GM12874 (cell line): Measurements from ENCODE around the gene BTBD2.

Experiments
- TF ChIP-seq, protein P1 (sequence below): IDR thresholded peaks from 2 replicates; pipeline ENCODE4 v1.5.1; 2011; ENCODE audit warnings: low read depth, mild to moderate bottlenecking, control low read depth, low read length, moderate library complexity; ENCODE audit not compliant: insufficient read depth

Gene BTBD2

DNA sequence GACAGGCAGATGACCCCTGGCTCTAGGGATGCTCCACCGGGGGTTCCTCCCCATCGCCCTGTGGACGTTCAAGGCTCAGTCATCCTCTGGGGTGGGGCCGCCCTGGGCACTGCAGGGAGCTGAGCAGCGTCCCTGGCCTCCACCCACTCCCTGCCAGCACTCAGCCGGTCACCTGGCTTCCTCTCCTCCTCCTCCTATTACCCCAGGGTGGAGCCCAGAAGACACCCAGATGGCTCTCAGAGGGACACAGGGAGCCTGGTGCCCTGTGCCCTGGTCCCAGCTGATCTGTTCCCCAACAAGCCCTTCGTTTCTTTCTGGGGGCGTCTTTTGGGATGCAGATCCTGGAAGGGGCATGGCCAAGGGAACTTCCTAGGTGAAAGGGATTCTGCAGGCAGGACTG is 39.2 kb upstream of the BTBD2 start:
- TF ChIP-seq, protein P1, sequence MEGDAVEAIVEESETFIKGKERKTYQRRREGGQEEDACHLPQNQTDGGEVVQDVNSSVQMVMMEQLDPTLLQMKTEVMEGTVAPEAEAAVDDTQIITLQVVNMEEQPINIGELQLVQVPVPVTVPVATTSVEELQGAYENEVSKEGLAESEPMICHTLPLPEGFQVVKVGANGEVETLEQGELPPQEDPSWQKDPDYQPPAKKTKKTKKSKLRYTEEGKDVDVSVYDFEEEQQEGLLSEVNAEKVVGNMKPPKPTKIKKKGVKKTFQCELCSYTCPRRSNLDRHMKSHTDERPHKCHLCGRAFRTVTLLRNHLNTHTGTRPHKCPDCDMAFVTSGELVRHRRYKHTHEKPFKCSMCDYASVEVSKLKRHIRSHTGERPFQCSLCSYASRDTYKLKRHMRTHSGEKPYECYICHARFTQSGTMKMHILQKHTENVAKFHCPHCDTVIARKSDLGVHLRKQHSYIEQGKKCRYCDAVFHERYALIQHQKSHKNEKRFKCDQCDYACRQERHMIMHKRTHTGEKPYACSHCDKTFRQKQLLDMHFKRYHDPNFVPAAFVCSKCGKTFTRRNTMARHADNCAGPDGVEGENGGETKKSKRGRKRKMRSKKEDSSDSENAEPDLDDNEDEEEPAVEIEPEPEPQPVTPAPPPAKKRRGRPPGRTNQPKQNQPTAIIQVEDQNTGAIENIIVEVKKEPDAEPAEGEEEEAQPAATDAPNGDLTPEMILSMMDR, result no peak

DNA sequence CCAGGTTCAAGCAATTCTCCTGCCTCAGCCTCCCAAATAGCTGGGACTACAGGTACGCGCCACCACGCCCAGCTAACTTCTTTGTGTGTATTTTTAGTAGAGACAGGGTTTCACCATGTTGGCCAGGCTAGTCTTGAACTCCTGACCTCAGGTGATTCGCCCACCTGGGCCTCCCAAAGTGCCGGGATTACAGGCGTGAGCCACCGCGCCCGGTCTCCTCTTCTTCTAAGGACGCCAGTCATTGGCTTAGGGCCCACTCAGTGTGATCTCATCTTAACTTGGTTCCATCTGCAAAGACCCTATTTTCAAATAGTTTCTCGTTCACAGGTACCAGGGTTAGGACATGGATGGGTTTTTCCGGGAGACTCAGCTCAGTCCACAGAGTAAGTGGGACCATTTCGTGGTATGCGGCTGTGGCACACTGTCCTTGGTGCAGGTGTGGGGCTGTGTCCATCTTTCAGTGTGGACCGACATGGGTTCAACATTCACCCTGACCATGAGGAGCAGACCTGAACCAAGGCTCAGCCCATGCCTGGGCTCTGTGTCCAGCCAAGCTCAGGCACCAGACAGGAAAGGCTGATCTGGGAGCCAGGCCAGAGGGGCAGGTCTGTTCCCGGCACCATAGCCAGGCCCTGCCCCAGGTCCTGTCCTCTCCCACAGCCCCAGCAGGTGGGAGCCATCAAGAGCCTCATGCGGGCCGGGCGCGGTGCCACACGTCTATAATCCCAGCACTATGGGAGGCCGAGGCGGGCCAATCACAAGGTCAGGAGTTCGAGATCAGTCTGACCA is 38.3 kb upstream of the BTBD2 start:
- TF ChIP-seq, protein P1, result no peak

DNA sequence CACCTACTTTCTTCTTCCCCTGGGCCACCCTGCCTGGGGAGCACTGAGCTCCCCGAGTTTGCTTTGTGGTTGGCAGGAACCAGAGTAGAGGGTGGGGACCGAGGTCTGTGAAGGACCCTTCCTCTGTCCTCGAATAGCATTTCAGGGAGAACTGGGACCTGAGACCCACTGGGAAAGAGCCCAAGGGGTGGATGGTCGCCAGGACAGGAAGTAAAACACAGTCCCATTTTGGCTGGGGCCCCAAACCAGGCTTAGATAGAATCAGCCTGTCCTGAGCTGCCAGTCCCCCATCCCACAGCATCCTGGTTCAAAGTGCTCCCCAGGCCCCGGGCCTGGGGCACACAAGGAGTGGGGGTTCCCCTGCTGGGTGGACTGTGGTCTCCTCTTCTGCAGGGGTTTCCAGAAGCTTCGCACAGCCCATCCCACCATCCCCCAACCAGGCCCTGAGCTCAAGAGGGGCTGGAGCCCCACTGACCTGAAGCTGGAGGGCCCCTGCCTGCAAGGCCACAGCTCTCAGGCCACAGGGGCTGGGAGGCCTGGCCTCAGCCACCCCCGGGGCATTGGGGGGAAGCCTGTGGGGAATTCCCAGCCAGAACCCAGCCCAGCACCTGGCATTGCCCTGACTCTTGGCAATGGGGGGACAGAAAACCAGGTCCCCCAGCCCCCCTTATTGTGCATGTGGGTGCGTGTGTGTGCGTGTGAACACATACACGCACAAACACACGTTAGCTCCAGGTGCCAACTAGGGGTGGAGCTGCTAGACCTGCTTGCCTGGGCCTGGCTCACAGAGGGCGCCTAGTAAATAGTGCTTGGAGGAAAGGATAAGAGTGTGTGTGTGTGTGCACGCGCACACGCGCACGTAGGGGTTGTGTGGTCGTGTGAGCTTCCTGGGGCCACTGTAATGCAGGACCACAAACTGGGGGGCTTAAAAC is 36.5 kb upstream of the BTBD2 start:
- TF ChIP-seq, protein P1, result no peak

DNA sequence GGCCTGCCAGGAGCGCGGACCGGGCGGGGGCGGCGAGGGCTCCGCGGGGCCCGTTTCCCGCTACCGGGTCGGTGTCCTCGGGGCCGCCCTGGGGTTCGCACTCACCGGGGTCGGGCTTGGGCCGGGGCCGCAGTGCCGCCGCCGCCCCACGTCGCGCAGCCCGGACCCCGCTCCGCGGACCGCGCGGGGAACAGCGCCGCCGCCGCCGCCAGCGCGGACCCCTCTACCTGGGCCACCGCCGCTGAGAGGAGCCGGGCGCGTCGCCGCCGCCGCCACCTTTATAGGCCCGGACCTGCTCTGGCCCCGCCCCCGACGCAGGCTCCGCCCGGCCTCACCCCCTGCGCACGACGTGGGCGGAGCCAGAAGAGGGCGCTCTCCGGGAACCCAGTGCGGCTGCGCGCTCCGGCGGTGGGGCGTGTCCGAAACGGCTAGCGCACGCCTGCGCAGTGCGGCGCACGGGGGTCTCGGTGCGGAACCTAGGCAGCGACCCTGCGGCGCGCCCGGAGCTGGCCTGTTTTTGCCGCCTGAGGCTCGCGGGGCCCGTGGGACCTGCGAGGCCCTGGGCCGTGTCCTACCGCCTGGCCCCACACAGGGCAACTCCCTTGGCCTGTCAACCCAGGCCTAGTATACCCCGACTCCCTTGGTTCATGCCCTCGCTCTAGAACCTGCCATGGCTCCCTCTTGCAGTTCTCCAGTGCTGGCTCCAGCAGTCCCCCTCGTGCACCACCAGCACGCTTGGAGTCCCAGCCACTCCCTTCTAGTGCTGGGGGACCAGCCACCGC is 35.7 kb upstream of the BTBD2 start, which contains the start of gene MKNK2:
TSS of gene MKNK2 (minus strand) at position 254 of the 782 bp plus-strand sequence. CDS start 393 bp downstream, outside the sequence.
- TF ChIP-seq, protein P1, result peak; percentile 69

DNA sequence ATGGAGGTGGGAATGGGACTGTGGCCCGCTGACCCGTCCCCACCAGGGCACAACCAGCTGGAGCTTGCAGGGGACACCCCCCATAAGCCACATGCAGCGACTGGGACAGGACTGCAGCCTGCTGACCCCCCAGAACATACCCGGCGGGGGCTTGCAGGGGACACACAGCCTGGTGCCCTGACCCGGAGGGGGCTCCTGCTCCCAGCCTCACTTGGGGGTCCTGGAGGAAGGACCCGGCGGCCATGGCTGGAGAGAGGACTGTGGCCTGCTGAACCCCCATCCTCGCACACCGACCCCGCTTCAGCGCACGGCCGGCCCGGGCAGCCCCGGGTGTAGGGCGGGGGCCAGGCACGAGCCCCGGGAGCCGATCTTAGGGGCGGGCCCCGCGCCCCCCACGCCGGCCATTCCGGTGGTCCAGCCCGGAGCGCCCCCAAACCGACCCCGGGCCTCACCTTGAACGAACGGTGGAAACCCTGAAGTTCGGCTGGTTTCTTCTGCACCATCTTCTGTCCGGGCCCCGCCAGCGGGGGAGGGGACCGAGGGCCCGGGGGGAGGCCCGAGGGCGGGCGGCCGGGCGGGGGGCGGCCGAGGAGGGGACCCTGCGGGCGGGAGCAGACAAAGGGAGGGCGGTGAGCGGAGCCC is 35.0 kb upstream of the BTBD2 start:
- TF ChIP-seq, protein P1, result no peak

DNA sequence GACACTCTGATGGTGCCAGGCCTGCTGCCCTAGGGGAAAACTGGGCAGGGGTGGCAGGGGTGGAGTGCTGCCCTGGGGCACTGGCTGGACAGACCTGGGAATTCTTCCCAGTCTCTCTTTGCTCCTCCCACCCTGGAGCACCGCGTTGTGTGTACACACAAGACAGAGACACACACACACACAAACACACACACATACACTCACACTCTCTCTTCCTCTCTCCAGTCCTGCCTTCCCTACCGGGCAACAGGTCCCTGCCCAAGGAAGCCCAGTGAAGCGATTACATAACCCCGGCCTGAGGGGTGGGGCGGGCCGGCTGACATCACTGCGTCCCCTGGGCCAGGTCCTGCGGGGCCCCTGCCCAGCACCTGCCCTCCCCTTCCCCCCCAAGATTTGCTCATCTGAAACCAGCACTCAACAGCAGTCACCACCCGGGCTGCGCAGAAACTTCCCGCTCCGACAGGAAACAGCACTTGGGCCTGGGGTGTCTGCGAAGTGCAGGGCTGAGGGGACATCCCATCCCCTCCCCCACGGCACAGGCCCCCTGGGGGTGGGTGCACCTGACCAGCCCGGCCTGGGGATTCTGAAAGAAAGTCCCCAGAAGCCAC is 34.3 kb upstream of the BTBD2 start:
- TF ChIP-seq, protein P1, result no peak
